Hepatocyte (in vitro differentiated cells): ENCODE results near the gene SLC35F6. TPM values are rescaled to one million over a fixed set of nuclear protein-coding genes. Genes with fewer than 3 reads are reported as not detected.
"Not testable (repeated sequence)": the region's sequence is repeated elsewhere in the genome, so short reads cannot be mapped to it uniquely, and the experiment has no call there.

Source experiments
- DNase-seq: peaks from one replicate; pipeline ENCODE4 v3.0.0-alpha.2; 2016; ENCODE audit warnings: low spot score
- H2AFZ ChIP-seq: fragments of 200-600 bp; sonication (generic); 2 replicates; pipeline ENCODE4 v1.6.0; 2016; ENCODE audit warnings: antibody characterized with exemption, mild to moderate bottlenecking
- H3K27ac ChIP-seq: fragments of 200-600 bp; sonication (generic); 2 replicates; pipeline ENCODE4 v1.5.1; 2016; ENCODE audit warnings: mild to moderate bottlenecking
- H3K27me3 ChIP-seq: fragments of 200-600 bp; sonication (generic); 2 replicates; pipeline ENCODE4 v1.6.1; 2016
- H3K36me3 ChIP-seq: fragments of 200-600 bp; sonication (generic); replicated peaks from 2 replicates; pipeline ENCODE4 v1.5.1; 2016; ENCODE audit warnings: low read depth; ENCODE audit not compliant: insufficient read depth
- H3K4me1 ChIP-seq: fragments of 200-600 bp; sonication (generic); 2 replicates; pipeline ENCODE4 v1.5.1; 2016; ENCODE audit warnings: mild to moderate bottlenecking, moderate library complexity; ENCODE audit not compliant: insufficient read depth
- H3K4me2 ChIP-seq: fragments of 200-600 bp; sonication (generic); 2 replicates; pipeline ENCODE4 v1.6.0; 2016
- H3K4me3 ChIP-seq: fragments of 200-600 bp; sonication (generic); 2 replicates; pipeline ENCODE4 v1.5.1; 2016; ENCODE audit warnings: mild to moderate bottlenecking
- H3K79me2 ChIP-seq: fragments of 200-600 bp; sonication (generic); 2 replicates; pipeline ENCODE4 v1.6.0; 2017; ENCODE audit warnings: mild to moderate bottlenecking
- H3K9me2 ChIP-seq: fragments of 200-600 bp; sonication (generic); replicated peaks from 2 replicates; pipeline ENCODE4 v1.6.0; 2017; ENCODE audit warnings: mild to moderate bottlenecking; ENCODE audit not compliant: insufficient read depth
- H3K9me3 ChIP-seq: fragments of 200-600 bp; sonication (generic); 2 replicates; pipeline ENCODE4 v1.5.1; 2016; ENCODE audit warnings: low read depth, mild to moderate bottlenecking
- H4K20me1 ChIP-seq: fragments of 200-600 bp; sonication (generic); 2 replicates; pipeline ENCODE4 v1.6.0; 2016; ENCODE audit warnings: mild to moderate bottlenecking; ENCODE audit not compliant: insufficient read depth, poor library complexity, severe bottlenecking
- CTCF ChIP-seq: fragments of 200-600 bp; sonication (generic); IDR thresholded peaks from 2 replicates; pipeline ENCODE4 v1.5.1; 2016; ENCODE audit warnings: antibody characterized with exemption, mild to moderate bottlenecking; ENCODE audit not compliant: poor library complexity
- EZH2 ChIP-seq: fragments of 200-600 bp; sonication (generic); IDR thresholded peaks from 2 replicates; pipeline ENCODE4 v1.6.1; 2016; ENCODE audit warnings: antibody characterized with exemption, mild to moderate bottlenecking, borderline replicate concordance
- EZH2phosphoT487 ChIP-seq: fragments of 200-600 bp; sonication (generic); IDR thresholded peaks from one replicate; pipeline ENCODE4 v1.6.1; 2018; ENCODE audit warnings: antibody characterized with exemption, mild to moderate bottlenecking, low read depth, moderate library complexity; ENCODE audit not compliant: unreplicated experiment, severe bottlenecking
- WGBS: methylation state at CpG from one replicate; pipeline ENCODE4 v1.1.6; 2016; ENCODE audit warnings: low lambda C conversion rate; ENCODE audit errors: missing lambda C conversion rate; 5-methylcytosine and 5-hydroxymethylcytosine counted together
- polyA plus RNA-seq: library from polyadenylated mRNA; unstranded; fragments of >200 nt; fragmentation: Nextera tagmentation; extraction: Ambion mirVana; gene quantifications from 2 replicates; pipeline ENCODE4 v1.2.1, GENCODE V29; 2016
- total RNA-seq: library from RNA; depleted of rRNA; stranded (reverse); fragments of >200 nt; gene quantifications from 2 replicates; pipeline ENCODE4 v1.2.3, GENCODE V29; 2014

The SLC35F6 gene
- total and polyA plus RNA-seq, 2 experiments from 2014 or later = 16.6 to 30.2 TPM

DNA sequence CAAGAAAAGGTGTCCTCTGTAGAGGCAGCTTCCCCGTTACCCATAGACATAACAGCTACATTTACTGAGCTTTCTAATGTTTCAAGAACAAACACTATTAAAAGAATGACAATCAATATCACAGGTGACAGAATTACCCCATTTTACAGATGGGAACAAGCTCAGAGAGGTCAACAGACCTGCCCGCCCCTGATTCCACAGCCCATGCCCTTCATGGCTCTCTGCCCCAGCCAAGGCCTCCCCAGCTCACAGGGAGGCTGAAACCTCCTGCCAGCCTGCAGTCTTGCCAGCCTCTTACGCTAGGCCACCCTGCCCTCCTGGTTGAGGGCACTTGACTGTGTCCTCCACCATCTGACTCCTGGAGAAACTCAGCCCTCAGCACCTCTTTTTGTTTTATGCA, 19.1 kb upstream of the SLC35F6 start:
- no peak for TF ChIP-seq EZH2
- no peak for TF ChIP-seq EZH2phosphoT487
- TF ChIP-seq CTCF = no peak
- no peak for DNase-seq
- WGBS = 97% methylated on average over 3 of the region's 3 CpGs

DNA sequence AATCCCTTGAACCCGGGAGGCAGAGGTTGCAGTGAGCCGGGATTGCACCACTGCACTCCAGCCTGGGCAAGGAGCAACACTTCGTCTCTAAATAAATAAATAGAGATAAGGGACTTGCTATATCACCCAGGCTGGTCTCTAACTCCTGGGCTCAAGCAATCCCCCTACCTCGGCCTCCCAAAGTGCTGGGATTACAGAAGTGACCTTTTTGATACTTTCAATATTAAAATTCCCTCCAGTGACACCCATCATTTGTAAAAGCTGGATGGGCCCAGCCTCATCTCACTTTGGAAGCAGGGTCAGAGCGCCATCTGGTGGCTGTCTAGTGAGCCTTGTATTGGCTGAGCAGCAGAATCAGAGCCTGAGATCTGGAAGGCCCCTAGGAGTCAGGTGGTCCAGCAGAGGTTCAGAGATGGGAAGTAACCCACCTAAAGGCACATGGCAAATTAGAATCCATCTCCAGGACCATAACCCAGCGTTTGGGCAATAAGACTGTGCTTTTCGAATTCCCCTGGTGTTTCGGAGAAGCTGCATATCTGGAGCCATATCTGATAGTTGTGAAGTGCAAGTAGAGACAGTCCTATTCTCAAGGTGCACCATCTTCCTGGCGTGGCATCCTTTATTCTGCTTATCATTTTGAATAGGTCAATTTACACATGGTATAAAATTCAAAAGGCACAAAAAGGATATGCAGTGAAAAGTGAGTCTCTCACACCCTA, 18.3 kb upstream of the SLC35F6 start:
- Histone ChIP-seq H3K4me1 (peaks cover 18% of the 10 kb centered on the region), H2AFZ (no peak overlapping the region)
- 28% methylated on average over 9 of the region's 9 CpGs for WGBS

More for the DNA sequence above, 19.1 kb upstream of the SLC35F6 start:
- Histone ChIP-seq H3K4me2 (no peak overlapping the region), H3K9me3 (no peaks in the 10 kb centered on the region), H3K79me2 (no peaks in the 10 kb centered on the region), H3K4me1 (peaks cover 10% of the 10 kb centered on the region), H3K9me2 (no peaks in the 10 kb centered on the region), H4K20me1 (no peaks in the 10 kb centered on the region), H3K36me3 (no peaks in the 10 kb centered on the region), H3K27me3 (no peaks in the 10 kb centered on the region), H3K27ac (no peak overlapping the region), H3K4me3 (no peak overlapping the region), H2AFZ (no peak overlapping the region)

DNA sequence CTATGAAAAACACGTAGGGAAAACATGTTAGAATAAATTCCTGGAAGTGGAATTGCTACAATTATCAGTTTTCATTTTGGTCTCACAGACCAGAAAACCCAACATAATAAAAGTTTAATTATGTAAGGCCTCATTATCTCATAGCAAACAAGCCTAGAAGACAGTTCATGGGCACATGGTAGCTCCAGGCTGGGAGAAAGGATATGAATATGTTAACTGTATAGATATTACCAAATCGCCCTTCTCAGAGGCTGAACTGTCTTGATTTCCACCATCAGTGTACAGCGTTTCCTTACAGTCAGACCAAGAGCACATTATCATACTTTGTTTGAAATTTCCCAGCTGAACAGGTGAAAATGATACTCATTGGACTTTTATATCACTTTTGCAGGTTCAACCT, 17.1 kb upstream of the SLC35F6 start:
- TF ChIP-seq CTCF = no peak
- no peak for TF ChIP-seq EZH2phosphoT487
- no peak for TF ChIP-seq EZH2
- no peak for DNase-seq
- Histone ChIP-seq H3K27ac (no peak overlapping the region), H3K36me3 (no peaks in the 10 kb centered on the region), H3K79me2 (no peaks in the 10 kb centered on the region), H3K9me2 (no peaks in the 10 kb centered on the region), H4K20me1 (no peaks in the 10 kb centered on the region), H3K27me3 (no peaks in the 10 kb centered on the region), H3K4me3 (no peak overlapping the region), H3K4me1 (peaks cover 18% of the 10 kb centered on the region), H3K4me2 (no peak overlapping the region), H2AFZ (no peak overlapping the region), H3K9me3 (no peaks in the 10 kb centered on the region)
- 79% methylated on average over 3 of the region's 3 CpGs for WGBS

More for the DNA sequence above, 18.3 kb upstream of the SLC35F6 start:
- Histone ChIP-seq H3K27me3 (no peaks in the 10 kb centered on the region), H3K4me2 (no peak overlapping the region), H3K79me2 (no peaks in the 10 kb centered on the region), H3K9me2 (no peaks in the 10 kb centered on the region), H4K20me1 (no peaks in the 10 kb centered on the region), H3K27ac (no peak overlapping the region), H3K4me3 (no peak overlapping the region), H3K36me3 (no peaks in the 10 kb centered on the region), H3K9me3 (no peaks in the 10 kb centered on the region)
- peak; percentile 89 for DNase-seq
- TF ChIP-seq EZH2phosphoT487 (no peak), CTCF (peak; percentile 97)

DNA sequence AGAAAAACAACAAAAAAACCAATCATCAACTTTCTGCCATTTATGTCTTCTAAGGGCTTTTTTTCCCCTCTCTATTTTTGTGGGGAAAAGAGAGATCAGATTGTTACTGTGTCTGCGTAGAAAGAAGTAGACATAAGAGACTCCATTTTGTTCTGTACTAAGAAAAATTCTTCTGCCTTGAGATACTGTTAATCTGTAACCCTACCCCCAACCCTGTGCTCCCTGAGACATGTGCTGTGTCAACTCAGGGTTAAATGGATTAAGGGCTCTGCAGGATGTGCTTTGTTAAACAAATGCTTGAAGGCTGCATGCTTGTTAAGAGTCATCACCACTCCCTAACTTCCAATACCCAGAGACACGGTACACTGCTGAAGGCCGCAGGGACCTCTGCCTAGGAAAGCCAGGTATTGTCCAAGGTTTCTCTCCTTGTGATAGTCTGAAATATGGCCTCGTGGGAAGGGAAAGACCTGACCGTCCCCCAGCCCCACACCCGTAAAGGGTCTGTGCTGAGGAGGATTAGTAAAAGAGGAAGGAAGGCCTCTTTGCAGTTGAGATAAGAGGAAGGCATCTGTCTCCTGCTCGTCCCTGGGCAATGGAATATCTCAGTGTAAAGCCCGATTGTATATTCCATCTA, 14.2 kb upstream of the SLC35F6 start:
- not testable (repeated sequence) for H3K4me3 ChIP-seq, H3K36me3 ChIP-seq, H3K27me3 ChIP-seq, H3K9me2 ChIP-seq, DNase-seq, H4K20me1 ChIP-seq, H3K79me2 ChIP-seq, H3K9me3 ChIP-seq
- Histone ChIP-seq H2AFZ (peak overlapping the region; percentile 67), H3K4me2 (peak overlapping the region; percentile 61), H3K4me1 (peaks cover 14% of the 10 kb centered on the region), H3K27ac (peak overlapping the region; percentile 91)
- WGBS = 15% methylated on average over 8 of the region's 8 CpGs

DNA sequence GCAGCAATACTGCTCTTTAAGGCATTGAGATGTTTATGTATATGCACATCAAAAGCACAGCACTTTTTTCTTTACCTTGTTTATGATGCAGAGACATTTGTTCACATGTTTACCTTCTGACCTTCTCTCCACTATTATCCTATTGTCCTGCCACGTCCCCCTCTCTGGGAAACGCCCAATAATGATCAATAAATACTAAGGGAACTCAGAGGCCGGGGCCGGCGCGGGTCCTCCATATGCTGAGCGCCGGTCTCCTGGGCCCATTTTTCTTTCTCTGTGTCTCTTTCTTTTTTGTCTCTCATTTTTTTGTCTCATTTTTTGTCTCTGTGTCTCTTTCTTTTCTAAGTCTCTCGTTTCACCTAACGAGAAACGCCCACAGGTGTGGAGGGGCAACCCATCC, 13.6 kb upstream of the SLC35F6 start:
- peak overlapping the region; percentile 61 for H3K4me2 ChIP-seq
- H3K27me3 ChIP-seq = not testable (repeated sequence)
- 47% methylated on average over 11 of the region's 11 CpGs for WGBS

More for the DNA sequence above, 13.6 kb upstream of the SLC35F6 start:
- not testable (repeated sequence) for H3K79me2 ChIP-seq, H3K4me3 ChIP-seq, H3K9me2 ChIP-seq, H3K9me3 ChIP-seq, DNase-seq, H4K20me1 ChIP-seq, H3K36me3 ChIP-seq
- peaks cover 14% of the 10 kb centered on the region for H3K4me1 ChIP-seq
- H2AFZ ChIP-seq = peak overlapping the region; percentile 67
- H3K27ac ChIP-seq = peak overlapping the region; percentile 91
